Tibial artery (tissue), 4 donors: ENCODE data around the gene TNPO1.

Experiments
- DNase-seq, 2 donors: peaks; one replicate each; pipeline ENCODE4 v3.0.0-alpha.2; 2019
- H3K27ac ChIP-seq, 2 donors: fragments of 200-600 bp; sonication (generic) in 1 of 2; 1 replicate in 1 of 2; 2 replicates in 1 of 2; pipeline ENCODE4 v1.5.1; 2018 to 2019; ENCODE audit warnings: mild to moderate bottlenecking in 1 of 2
- H3K27me3 ChIP-seq, 2 donors: fragments of 200-600 bp; sonication (generic) in 1 of 2; one replicate each; pipeline versions ENCODE4 v1.5.1 to v1.6.0; 2016 to 2019
- H3K36me3 ChIP-seq, 3 donors: fragments of 200-600 bp; sonication (generic) in 2 of 3; one replicate each; pipeline ENCODE4 v1.5.1; 2016 to 2019; ENCODE audit warnings: mild to moderate bottlenecking in 2 of 3
- H3K4me1 ChIP-seq, 4 donors: fragments of 200-600 bp; sonication (generic) in 2 of 4; 1 replicate in 3 of 4; 2 replicates in 1 of 4; pipeline ENCODE4 v1.5.1; 2016 to 2019
- H3K4me3 ChIP-seq, 2 donors: fragments of 200-600 bp; sonication (generic) in 1 of 2; 1 replicate in 1 of 2; 2 replicates in 1 of 2; pipeline ENCODE4 v1.5.1; 2018 to 2019; ENCODE audit warnings: mild to moderate bottlenecking in 2 of 2
- H3K9me3 ChIP-seq, 3 donors: fragments of 200-600 bp; sonication (generic) in 1 of 3; one replicate each; pipeline ENCODE4 v1.5.1; 2016 to 2019
- intact Hi-C: fragments of 100-400 bp; cut with DNase I; formaldehyde crosslinking; loops from one replicate; pipeline ENCODE4 v1.15.0; 2023; ENCODE audit warnings: low total_unique reads
- TF ChIP-seq, protein P1 (sequence below), 2 experiments: fragments of 200-600 bp in 1 of 2; fragments of 450-650 bp in 1 of 2; IDR thresholded peaks; one replicate each; pipeline ENCODE4 v1.5.1; 2017 to 2019; ENCODE audit warnings: antibody characterized with exemption in 2 of 2, mild to moderate bottlenecking in 1 of 2, moderate library complexity in 1 of 2

TNPO1 gene

DNA sequence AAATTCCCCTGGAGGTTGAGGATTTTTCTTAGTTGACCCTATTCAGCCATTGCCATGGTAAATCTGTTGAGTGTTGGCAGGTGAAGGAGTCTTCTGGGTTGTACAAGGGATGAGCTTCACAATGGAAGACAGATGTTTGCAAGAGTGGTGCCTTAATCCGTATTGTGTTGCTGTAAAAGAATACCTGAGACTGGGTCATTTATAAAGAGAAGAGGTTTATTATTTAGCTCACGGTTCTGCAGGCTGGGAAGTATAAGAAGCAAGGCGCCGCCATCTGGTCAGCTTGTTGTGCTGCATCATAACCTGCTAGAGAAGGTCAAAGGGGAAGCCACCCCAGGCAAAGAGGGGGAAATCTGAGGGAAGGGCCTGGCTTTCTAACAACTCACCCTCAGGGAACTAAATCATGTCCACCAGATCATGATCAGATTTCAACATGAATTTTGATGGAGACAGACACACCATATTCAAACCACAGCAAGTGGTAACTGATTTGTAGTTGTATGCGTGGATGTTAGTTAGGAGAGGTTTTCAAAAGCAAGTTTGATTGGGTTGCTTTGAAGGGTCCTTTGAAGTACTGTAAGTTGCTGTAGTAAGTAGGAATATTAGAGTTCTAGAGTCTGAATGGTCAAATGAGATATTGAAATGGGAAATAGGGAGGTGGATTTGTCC is 2.5 kb downstream of the TNPO1 start:
- intact Hi-C loops: no loop called here
- H3K4me1 ChIP-seq: peaks cover 0 to 50% (median 12%) of the 10 kb centered on the region in 4 donors
- no peaks in the 10 kb centered on the region for H3K9me3 ChIP-seq
- DNase-seq: peak in 1 of 2 donors; percentile 74
- TF ChIP-seq, protein P1, sequence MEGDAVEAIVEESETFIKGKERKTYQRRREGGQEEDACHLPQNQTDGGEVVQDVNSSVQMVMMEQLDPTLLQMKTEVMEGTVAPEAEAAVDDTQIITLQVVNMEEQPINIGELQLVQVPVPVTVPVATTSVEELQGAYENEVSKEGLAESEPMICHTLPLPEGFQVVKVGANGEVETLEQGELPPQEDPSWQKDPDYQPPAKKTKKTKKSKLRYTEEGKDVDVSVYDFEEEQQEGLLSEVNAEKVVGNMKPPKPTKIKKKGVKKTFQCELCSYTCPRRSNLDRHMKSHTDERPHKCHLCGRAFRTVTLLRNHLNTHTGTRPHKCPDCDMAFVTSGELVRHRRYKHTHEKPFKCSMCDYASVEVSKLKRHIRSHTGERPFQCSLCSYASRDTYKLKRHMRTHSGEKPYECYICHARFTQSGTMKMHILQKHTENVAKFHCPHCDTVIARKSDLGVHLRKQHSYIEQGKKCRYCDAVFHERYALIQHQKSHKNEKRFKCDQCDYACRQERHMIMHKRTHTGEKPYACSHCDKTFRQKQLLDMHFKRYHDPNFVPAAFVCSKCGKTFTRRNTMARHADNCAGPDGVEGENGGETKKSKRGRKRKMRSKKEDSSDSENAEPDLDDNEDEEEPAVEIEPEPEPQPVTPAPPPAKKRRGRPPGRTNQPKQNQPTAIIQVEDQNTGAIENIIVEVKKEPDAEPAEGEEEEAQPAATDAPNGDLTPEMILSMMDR (IDR thresholded peaks at IDR 0.05): peak; percentile 43 to 51
- H3K36me3 ChIP-seq: no peaks in the 10 kb centered on the region
- H3K4me3 ChIP-seq: peak overlapping the region in 1 of 2 donors; percentile 68
- H3K27me3 ChIP-seq: no peaks in the 10 kb centered on the region
- H3K27ac ChIP-seq: peak overlapping the region; percentile 96 to 99

GRCh38 chr5:72821776-72822175 is 5.3 kb downstream of the TNPO1 start:
- intact Hi-C loops: no loop called here
- Histone ChIP-seq H3K9me3 (no peaks in the 10 kb centered on the region), H3K4me1 (peaks cover 0 to 45% (median 14%) of the 10 kb centered on the region in 4 donors)

GRCh38 chr5:72822944-72823343 is 6.5 kb downstream of the TNPO1 start:
- DNase-seq: no peak
- no peaks in the 10 kb centered on the region for H3K27me3 ChIP-seq
- H3K9me3 ChIP-seq: no peaks in the 10 kb centered on the region
- H3K27ac ChIP-seq: no peak overlapping the region
- intact Hi-C loops: no loop called here
- H3K36me3 ChIP-seq: no peaks in the 10 kb centered on the region
- peaks cover 0 to 44% (median 14%) of the 10 kb centered on the region in 4 donors for H3K4me1 ChIP-seq
- no peak overlapping the region for H3K4me3 ChIP-seq
- TF ChIP-seq, protein P1 (IDR thresholded peaks at IDR 0.05): no peak

More at GRCh38 chr5:72821776-72822175, 5.3 kb downstream of the TNPO1 start:
- no peaks in the 10 kb centered on the region for H3K36me3 ChIP-seq
- H3K4me3 ChIP-seq: no peak overlapping the region
- TF ChIP-seq, protein P1 (IDR thresholded peaks at IDR 0.05): no peak
- H3K27me3 ChIP-seq: no peaks in the 10 kb centered on the region
- DNase-seq: no peak
- H3K27ac ChIP-seq: no peak overlapping the region

DNA sequence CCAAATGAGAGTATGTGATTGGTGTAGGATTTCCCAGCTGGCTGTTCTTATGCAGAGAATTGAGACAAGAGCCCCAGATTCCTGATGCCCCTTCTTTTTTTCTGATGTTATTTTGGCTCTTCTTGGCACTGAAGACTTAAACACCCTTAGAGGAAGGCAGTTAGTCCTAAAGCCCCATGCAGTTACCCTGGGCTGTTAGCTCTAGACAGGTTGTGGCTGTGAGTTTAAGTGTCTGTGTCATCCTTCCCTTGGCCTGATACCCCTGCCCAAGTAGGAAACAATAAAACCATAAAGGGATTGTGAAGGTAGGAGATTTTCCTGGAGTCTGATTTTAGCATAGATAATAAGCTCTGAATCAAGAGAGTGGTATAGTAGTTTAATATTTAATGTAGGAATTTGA is 13.2 kb downstream of the TNPO1 start:
- no peak for DNase-seq
- H3K4me3 ChIP-seq: no peak overlapping the region
- TF ChIP-seq, protein P1 (IDR thresholded peaks at IDR 0.05): no peak
- no peak overlapping the region for H3K27ac ChIP-seq
- H3K4me1 ChIP-seq: no peaks in the 10 kb centered on the region
- H3K36me3 ChIP-seq: no peaks in the 10 kb centered on the region
- no peaks in the 10 kb centered on the region for H3K27me3 ChIP-seq
- H3K9me3 ChIP-seq: no peaks in the 10 kb centered on the region
- intact Hi-C loops: no loop called here

- Histone ChIP-seq H3K9me3 (no peaks in the 10 kb centered on the region), H3K27ac (no peak overlapping the region), H3K36me3 (no peaks in the 10 kb centered on the region)
Measured at GRCh38 chr5:72830362-72830761, 13.9 kb downstream of the TNPO1 start.

More at GRCh38 chr5:72830362-72830761, 13.9 kb downstream of the TNPO1 start:
- no peaks in the 10 kb centered on the region for H3K4me1 ChIP-seq
- no peaks in the 10 kb centered on the region for H3K27me3 ChIP-seq
- TF ChIP-seq, protein P1 (IDR thresholded peaks at IDR 0.05): no peak
- no peak for DNase-seq
- intact Hi-C loops: no loop called here
- no peak overlapping the region for H3K4me3 ChIP-seq
